Iris pigment epithelial cell (primary cell): Measurements from ENCODE around the gene MAP3K10.

ENCODE experiments used
- DNase-seq: peaks from one replicate; pipeline ENCODE4 v3.0.0-alpha.2; 2011; ENCODE audit warnings: low read depth

MAP3K10 gene

DNA sequence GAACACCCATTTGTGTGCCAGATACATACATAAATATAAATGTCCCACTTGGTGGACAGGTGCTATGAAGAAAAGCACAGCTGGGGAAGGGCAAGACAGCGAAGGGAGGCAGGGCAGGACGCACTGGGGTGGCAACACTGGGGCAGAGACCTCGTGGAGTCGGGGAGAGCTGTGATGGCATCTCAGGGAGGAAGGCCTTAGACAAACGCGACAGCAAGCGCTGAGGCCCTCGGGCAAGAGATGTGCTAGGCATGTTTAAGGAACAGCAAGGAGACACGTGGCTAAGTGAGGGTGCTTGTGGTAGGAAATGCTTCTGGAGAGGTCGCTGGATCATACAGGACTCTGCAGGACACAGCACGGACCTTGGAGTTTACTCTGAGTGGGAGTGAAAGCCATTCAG is 58.6 kb downstream of the MAP3K10 start:
- no peak for DNase-seq

DNA sequence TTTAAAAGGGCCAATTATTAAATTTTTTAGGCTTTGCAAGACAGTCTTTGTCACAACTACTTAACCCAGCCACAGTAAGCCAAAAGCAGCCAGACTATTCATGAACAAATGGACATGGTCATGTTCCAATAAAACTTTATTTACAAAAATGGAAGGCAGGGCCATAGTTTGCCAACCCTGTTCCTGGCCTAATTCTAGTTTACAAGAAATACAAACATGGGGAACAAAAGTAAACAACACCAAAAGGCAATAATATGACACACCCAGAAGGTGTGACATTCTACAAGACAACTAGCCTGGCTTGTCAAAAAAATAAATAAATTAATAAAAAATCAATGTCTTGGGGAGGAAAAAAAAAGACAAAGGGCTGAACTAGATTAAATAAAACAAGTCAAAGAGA is 60.0 kb downstream of the MAP3K10 start:
- DNase-seq = no peak

DNA sequence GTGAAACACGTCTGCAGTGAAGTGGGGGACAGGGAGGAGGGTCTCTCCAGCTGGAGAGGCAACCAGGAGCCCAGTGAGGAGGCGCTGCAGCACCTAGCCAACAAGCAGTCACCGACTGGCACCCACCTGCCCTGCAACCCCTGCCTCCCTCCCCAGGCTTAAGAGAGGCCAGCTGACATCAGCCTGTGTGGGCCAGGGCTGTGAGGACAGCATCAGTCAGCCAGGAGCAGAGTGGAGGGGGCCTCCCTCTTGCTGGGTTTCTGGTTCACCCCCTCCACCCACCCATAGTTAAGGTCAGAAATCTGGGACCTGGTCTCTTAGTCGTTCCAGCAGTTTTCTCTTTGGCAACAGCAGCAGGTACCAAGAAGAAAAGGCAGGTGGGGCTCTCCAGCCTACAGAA is 60.8 kb downstream of the MAP3K10 start:
- no peak for DNase-seq

DNA sequence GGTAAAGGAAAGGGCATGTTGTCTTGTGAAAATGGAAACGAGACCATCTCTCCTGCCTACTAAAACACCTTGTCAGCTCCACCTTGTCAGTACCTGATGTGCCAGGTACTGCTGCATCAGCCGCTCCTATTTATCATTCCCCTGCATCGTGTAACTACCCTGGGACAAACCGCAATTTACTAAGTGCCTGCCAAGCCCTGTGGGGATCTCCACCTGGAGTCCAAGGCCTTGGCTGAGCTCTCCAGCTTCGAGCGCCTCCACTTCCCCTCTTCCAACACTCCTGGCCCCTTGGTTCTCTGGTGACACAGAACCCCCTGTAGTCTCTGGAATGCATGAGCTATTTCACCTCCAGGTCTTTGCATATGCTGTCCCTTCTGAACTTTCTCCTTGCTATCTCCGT is 61.2 kb downstream of the MAP3K10 start:
- peak; percentile 5 for DNase-seq

DNA sequence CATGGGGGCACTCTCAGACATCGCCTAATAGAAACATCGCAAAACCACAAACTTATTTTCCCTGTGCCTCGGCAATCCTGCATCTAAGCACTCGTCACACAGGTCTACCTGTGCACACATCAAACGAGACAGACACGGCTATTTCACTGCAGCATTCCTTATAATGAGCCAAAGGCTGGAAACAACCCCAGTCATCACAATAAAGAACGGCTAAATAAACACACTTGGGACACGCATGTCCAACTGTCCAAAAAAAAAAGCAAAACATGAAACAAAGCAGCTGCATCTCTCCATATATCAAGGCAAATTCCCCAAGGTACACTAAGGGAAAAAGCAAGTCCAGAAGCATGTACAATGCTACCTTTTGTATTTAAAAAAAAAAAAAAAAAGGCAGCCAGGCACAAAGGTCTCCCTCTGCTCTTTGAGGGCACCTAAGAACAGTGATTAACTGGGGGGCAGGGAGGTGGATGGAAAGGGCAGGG is 62.4 kb downstream of the MAP3K10 start:
- DNase-seq = no peak

DNA sequence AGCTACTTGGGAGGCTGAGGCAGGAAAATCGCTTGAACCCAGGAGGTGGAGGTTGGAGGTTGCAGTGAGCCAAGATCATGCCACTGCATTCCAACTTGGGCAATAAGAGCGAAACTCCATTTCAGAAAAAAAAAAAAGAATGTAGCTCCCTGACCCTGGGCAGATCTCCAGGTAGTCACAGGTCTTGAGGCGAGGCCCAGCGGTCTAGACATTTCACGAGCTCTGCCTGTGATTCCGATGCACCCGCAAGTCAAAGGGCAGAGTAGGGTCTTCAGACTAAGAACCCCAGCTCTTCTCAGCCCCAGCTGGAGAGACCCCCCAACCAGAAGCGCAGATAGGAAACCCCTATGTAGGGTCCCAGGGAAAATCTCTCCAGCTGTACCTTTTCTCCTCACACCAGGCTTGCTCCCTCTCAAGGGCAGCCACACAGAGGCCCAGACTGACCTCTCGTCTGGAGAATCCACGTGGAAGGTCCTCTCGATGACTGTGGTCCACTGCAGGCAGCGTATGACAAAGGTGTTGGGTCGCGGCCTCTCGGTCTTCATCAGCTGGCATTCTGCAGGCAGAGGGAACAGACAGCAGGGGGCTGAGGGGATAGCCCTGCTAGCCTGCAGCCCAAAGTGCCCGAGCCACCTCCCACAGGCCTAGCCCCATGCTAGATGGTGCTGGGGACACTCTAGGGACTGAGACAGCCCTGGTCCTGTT is 63.6 kb downstream of the MAP3K10 start:
- DNase-seq = no peak

DNA sequence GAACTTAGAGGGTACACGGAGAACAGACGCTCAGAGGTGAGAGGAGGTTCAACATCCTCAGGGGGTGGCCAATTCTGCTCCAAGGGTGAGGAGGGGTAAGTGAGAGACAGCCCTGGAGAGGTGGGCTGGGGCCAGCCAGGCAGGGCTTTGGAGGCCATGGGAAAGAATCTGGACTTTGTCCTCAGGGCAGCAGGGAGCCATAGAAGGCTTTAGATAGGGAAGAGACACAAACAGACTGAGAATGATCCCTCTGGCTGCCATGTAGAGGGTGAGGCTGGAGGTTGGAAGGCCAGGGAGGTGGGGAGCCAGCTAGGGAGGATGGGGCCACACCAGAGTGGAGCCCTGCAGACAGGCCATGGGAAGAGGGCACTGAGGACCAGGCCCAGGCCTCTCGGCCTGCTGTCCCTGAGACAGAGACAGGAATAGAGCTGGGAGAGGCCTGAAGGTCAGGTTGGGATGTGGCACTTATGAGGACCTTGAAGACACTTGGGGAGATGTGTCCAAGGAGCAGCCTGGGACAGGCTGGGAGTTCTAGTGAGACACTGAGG is 64.5 kb downstream of the MAP3K10 start:
- DNase-seq = no peak

DNA sequence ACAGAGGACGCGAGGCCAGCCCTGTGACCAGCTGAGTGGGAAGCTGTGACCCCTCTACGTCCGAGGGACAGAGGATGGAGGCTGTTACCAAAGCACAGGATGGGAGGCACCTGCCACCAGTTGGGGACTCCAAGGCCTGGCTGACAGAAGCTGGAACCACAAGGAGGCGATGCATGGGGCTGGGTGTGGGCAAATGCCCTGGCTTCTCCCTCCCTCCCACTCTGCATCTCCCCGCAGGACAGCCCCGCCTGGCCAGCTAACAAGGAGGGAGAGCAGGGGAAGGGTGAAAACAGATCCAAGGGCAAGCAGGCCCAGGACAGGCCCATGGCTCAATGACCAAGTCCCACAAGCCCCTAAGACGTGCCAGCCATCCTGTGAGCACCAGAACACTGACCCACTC is 65.3 kb downstream of the MAP3K10 start:
- no peak for DNase-seq

DNA sequence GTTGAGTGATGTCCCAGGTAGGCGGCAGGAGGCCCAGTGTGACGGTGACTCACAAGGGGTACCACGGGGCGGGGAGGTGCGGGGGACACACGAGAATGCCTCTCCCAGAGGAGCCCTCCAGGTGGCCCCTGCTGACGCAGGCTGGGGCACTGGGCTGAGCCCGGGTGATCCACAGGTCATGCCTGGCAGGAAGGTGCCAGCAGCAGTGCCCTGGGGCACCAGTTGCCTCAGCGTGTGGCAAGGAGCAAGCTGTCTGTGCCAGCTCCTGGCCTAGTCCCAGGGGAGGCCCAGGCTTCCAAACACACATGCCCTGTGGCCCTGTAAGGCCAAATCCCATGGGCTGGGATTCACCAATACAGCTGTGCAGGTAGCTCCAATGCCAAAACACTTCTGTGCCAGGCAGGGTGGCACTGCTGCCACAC is 65.9 kb downstream of the MAP3K10 start:
- DNase-seq = no peak

DNA sequence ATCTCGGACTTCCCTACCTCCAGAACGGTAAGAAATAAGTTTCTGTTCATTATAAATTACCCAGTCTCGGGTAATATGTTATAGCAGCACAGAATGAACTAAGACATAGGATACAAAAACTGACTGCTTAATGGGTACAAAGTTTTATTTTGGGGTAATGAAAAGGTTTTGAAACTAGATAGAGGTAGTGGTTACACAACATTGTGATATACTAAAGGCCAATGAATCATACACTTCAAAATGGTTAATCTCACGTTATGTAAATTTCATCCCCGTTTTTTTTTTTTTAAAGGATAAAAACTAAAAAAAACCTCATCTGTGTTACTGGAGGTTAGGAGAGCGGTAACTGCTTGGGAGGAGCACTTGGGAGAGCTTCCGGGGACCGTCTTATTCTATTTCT is 70.4 kb downstream of the MAP3K10 start:
- DNase-seq = no peak

DNA sequence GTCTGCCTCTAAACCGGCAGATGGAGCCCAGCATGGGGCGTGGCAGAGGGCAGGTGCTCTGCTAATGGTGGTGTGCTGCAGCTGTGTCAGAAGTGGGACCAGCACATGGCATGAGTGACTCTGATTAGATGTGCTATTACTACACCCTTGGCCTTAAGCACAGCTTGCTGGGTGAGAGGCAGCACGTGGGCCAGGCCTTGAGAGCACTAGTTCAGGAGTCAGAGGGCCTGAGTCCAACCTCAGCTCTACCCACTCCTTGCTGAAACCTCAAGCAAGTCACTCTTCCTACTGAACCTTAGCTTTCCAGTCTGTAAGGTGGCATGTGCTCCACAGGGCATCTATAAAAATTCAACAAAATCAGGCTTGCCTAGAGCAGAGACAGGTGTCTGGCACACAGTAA is 71.2 kb downstream of the MAP3K10 start:
- no peak for DNase-seq

DNA sequence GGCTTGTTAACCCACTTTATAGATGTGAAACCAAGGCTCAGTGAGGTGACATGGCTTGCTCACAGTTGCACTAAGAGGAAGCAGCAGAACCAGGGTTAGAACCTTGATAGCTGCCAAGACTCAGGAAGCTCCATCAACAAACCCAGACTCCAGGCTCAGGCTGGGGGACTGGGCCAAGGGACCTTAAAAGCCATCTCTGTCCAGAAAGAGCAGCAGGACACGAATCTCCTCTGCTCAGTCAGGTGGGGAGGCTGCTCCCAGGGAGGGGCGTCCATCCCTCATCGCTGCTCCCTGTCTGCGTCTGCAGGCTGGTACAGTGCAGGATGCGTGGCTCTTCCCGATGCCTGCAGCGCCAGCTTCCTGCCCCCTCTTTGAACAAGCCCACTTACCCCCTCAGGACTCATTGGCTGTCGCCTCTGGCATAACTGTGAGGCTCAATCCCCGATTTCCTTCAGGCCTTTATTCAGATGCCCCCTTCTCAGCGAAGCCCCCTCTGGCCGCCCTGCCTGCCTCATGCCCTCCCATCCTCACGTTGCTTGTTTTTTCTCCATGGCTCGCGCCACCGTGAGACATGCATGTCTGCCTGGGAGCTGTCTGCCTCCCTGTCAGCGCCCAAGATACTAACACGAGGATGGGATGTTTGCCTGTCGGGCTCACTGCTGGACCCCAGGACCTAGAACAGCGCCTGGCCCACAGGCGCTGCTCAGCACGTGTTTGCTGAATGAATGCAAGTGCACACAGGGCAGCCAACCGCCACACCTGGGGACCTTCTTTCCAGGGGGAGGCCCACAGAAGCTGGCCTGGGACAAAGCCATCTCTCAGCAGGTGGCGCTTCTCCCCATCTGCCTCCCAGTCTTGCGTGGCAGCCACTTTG is 72.5 kb downstream of the MAP3K10 start:
- DNase-seq = no peak

DNA sequence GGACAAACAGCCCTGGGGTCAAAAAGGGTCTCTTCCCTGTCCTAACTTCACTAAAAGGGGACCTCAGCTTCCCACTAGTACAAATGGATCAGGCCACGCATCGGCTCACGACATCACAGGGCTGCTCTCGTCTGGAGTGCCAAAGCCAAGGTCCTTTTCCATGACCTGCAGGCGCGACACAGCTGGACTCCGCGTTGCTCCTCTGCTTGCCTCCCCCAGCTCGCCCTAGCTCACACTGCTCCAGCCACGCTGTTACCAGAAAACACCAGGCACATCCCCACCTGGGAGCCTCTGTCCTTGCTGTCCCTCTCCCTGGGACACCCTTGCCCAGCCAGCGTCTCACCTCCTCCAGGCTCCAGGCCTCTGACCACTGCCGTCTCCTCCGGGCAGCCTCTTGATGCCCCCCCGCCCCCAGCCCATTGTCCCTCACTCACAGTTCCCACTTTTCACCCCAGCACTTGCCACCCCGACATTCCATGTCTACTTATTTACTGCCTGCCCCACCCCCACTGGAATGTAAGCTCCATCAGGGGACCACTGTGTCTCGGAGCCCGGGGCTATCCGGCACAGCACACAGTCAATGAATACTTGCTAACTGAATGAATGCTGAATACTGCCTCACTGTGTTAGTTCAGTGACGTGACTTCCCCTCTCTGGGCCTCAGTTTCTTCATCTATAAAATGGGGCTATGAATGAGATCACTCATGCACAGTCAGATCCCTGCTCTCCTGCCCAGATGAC is 73.3 kb downstream of the MAP3K10 start:
- no peak for DNase-seq
